ENCODE results near the gene CRIM1. TPM values are rescaled to one million over a fixed set of nuclear protein-coding genes. Genes with fewer than 3 reads are reported as not detected.
A peak's percentile ranks its signal among the peaks of the same experiment; 100 is the strongest.

Gene CRIM1
- total and polyA plus RNA-seq, 2 of the 8 experiments (the other 6 are each of a cell fraction or from before 2014, with no cell fraction given) = 9.4 to 28.4 TPM

DNA sequence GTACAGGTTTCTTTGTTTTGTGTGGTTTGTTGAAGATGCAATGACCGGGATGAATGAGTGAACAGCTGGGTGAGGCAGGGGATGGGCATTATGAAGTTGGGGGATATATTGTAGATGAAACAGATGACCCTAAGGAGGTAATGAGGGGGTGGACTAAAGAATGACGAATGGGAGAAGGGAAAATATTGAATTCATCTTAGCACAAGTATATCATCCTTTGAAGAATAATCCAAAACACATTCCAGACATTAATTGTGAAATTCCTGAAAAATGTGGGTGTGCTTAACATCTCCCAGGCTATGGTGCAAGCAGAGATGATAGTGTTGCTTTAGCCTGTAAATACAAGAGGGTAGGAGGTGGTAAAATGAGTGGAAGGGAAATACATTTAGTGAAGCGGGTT is 5.8 kb downstream of the CRIM1 start:
- H3K79me1 ChIP-seq (ENCODE audit: low read depth, low read length) = peaks cover 6% of the 10 kb centered on the region; the same call in 1 of the 2 replicates
- H3K27ac ChIP-seq (ENCODE audit: low read depth, low read length) = no peak overlapping the region
- peaks cover 15 to 20% of the 10 kb centered on the region in 2 experiments for H4K20me1 ChIP-seq (replicated peaks in 1 of 2; ENCODE audit: control insufficient read depth in 1 of 2, insufficient read depth in 2 of 2, low read length in 2 of 2)
- H2AFZ ChIP-seq (ENCODE audit: low read length) = no peak overlapping the region
- 87% methylated on average over 3 of the region's 3 CpGs; no CpG with 5 or more reads in 1 of the 2 experiments for WGBS, 2 experiments (ENCODE audit: extremely low coverage in 1 of 2, insufficient coverage in 1 of 2, insufficient read length in 1 of 2, insufficient replicate concordance in 2 of 2, low coverage in 1 of 2, low lambda C conversion rate in 2 of 2, missing lambda C conversion rate in 1 of 2)
- H2BK120ac ChIP-seq (replicated peaks; ENCODE audit: low read depth, low read length) = no peak overlapping the region
- H3K4me1 ChIP-seq (replicated peaks in 1 of 4; ENCODE audit: control insufficient read depth in 3 of 4, insufficient read depth in 4 of 4, low read length in 3 of 4) = peaks cover 3 to 32% (median 27%) of the 10 kb centered on the region in 4 experiments
- H3K9ac ChIP-seq (replicated peaks in 1 of 4; ENCODE audit: extremely low read depth in 1 of 4, low read depth in 3 of 4, low read length in 3 of 4) = no peak overlapping the region
- H3K27me3 ChIP-seq (replicated peaks in 1 of 4; ENCODE audit: control insufficient read depth in 3 of 4, extremely low read depth in 1 of 4, insufficient read depth in 3 of 4, low read length in 3 of 4) = no peaks in the 10 kb centered on the region
- no peak overlapping the region for H4K8ac ChIP-seq (ENCODE audit: extremely low read depth, insufficient read depth, low read length)
- no peak overlapping the region for H3K23ac ChIP-seq (ENCODE audit: insufficient read length)
- H2BK15ac ChIP-seq (ENCODE audit: low read length) = no peak overlapping the region
- H4K91ac ChIP-seq (replicated peaks; ENCODE audit: insufficient read length, low read length) = no peak overlapping the region
- H3K9me3 ChIP-seq (ENCODE audit: insufficient read depth in 2 of 2, low read depth in 1 of 2, low read length in 1 of 2) = no peaks in the 10 kb centered on the region
- peaks cover 12% of the 10 kb centered on the region for H3K23me2 ChIP-seq (ENCODE audit: low read depth, low read length)
- CTCF ChIA-PET (ENCODE audit: partially characterized antibody) = interaction anchor here (1.3 to 3.6 kb wide), 3 partner anchors 8 to 303 kb away, joined by 3 to 18 read pairs (median 6); no protein-coding TSS in a partner anchor
- no peak for TF ChIP-seq GTF2F1 (IDR thresholded peaks at IDR 0.05; ENCODE audit: borderline replicate concordance, low read depth, low read length)
- TF ChIP-seq, protein P1, sequence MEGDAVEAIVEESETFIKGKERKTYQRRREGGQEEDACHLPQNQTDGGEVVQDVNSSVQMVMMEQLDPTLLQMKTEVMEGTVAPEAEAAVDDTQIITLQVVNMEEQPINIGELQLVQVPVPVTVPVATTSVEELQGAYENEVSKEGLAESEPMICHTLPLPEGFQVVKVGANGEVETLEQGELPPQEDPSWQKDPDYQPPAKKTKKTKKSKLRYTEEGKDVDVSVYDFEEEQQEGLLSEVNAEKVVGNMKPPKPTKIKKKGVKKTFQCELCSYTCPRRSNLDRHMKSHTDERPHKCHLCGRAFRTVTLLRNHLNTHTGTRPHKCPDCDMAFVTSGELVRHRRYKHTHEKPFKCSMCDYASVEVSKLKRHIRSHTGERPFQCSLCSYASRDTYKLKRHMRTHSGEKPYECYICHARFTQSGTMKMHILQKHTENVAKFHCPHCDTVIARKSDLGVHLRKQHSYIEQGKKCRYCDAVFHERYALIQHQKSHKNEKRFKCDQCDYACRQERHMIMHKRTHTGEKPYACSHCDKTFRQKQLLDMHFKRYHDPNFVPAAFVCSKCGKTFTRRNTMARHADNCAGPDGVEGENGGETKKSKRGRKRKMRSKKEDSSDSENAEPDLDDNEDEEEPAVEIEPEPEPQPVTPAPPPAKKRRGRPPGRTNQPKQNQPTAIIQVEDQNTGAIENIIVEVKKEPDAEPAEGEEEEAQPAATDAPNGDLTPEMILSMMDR (IDR thresholded peaks at IDR 0.05; ENCODE audit: control extremely low read depth in 1 of 3, insufficient read depth in 1 of 3, low read depth in 1 of 3, low read length in 3 of 3) = no peak
- TF ChIP-seq EGR1 (IDR thresholded peaks at IDR 0.05; ENCODE audit: borderline replicate concordance, low read depth, low read length) = no peak
- TF ChIP-seq, protein P2, sequence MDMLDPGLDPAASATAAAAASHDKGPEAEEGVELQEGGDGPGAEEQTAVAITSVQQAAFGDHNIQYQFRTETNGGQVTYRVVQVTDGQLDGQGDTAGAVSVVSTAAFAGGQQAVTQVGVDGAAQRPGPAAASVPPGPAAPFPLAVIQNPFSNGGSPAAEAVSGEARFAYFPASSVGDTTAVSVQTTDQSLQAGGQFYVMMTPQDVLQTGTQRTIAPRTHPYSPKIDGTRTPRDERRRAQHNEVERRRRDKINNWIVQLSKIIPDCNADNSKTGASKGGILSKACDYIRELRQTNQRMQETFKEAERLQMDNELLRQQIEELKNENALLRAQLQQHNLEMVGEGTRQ (IDR thresholded peaks at IDR 0.05; ENCODE audit: low read length) = no peak
- no peak for TF ChIP-seq BACH1 (IDR thresholded peaks at IDR 0.05; ENCODE audit: low read length)
- TF ChIP-seq JUN (IDR thresholded peaks at IDR 0.05; ENCODE audit: low read depth, low read length) = no peak
- TF ChIP-seq, protein P3, sequence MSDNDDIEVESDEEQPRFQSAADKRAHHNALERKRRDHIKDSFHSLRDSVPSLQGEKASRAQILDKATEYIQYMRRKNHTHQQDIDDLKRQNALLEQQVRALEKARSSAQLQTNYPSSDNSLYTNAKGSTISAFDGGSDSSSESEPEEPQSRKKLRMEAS (IDR thresholded peaks at IDR 0.05) = no peak
- no peak for FAIRE-seq
- no peaks in the 10 kb centered on the region; a peak in 1 of 8 replicates for H3K36me3 ChIP-seq (ENCODE audit: control insufficient read depth in 2 of 4, insufficient read depth in 4 of 4, low read length in 3 of 4)
- no peak overlapping the region for H3K18ac ChIP-seq (ENCODE audit: extremely low read depth, low read length)
- H2BK12ac ChIP-seq (ENCODE audit: low read depth, low read length) = no peak overlapping the region
- H3K56ac ChIP-seq (replicated peaks; ENCODE audit: insufficient read length, low read depth, low read length) = no peak overlapping the region
- peaks cover 53 to 99% of the 10 kb centered on the region in 2 experiments for H3K79me2 ChIP-seq (ENCODE audit: control insufficient read depth in 1 of 2, insufficient read depth in 2 of 2, low read length in 2 of 2)
- no peak for DNase-seq (ENCODE audit: low read depth in 1 of 2, low spot score in 2 of 2)
- no peak overlapping the region for H2BK20ac ChIP-seq (ENCODE audit: low read length)
- POLR2A ChIA-PET (ENCODE audit: partially characterized antibody) = interaction anchor here (1.3 kb wide), 1 partner anchor 10 kb away, joined by 5 read pairs; no protein-coding TSS in a partner anchor
- H3K4ac ChIP-seq (replicated peaks; ENCODE audit: insufficient read length, low read depth, low read length) = no peak overlapping the region
- H3K14ac ChIP-seq (ENCODE audit: insufficient read length) = no peak overlapping the region
- no peak overlapping the region for H2AK5ac ChIP-seq (ENCODE audit: low read depth, low read length)
- H3K4me2 ChIP-seq (ENCODE audit: insufficient read depth in 1 of 2, low read depth in 2 of 2, low read length in 2 of 2) = peak overlapping the region in 1 of 2 experiments; percentile 1; a peak in 1 of 4 replicates
- no peak overlapping the region for H2BK5ac ChIP-seq (ENCODE audit: low read depth, low read length)
- H4K5ac ChIP-seq (ENCODE audit: insufficient read length, low read depth, low read length) = no peak overlapping the region
- no peak overlapping the region for H3K4me3 ChIP-seq (ENCODE audit: extremely low read depth in 1 of 4, insufficient read depth in 2 of 4, low read depth in 3 of 4, low read length in 4 of 4)
